Activated T-cell treated with anti-CD3 and anti-CD28 coated beads, Interleukin-2, amount 50 U/mL, for 48 hours (primary cell): ENCODE data around the gene NUDT13.

Experiments used
- DNase-seq, 2 experiments: peaks; one replicate each; pipeline ENCODE4 v3.0.0-alpha.2; 2020

The NUDT13 gene

DNA sequence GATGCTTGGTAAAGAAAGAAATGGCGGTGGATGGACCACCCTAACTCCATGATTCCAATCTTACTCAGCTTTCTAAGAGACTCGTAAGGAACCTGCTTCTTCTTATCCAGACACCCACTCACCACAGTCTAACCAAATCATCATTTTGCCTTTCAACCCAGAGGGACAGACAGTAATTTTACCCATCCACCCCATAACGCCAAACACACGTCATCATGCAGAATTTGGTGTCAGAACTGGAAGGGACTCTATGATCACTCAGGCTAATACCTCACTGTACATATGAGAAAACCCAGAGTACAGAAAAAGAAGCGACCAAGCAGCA is 57.2 kb downstream of the NUDT13 start:
- no peak for DNase-seq

- peak; percentile 96 to 97 for DNase-seq
These were observed 57.7 kb downstream of the NUDT13 start, which contains the start of the genes ECD and FAM149B1 for GRCh38 chr10:73167783-73168464. Gene ECD (minus strand): TSS chr10:73168008. CDS start chr10:73163937, 4,071 bp downstream. Gene FAM149B1 (plus strand): TSS chr10:73168119. CDS start chr10:73168340, 221 bp downstream.

DNA sequence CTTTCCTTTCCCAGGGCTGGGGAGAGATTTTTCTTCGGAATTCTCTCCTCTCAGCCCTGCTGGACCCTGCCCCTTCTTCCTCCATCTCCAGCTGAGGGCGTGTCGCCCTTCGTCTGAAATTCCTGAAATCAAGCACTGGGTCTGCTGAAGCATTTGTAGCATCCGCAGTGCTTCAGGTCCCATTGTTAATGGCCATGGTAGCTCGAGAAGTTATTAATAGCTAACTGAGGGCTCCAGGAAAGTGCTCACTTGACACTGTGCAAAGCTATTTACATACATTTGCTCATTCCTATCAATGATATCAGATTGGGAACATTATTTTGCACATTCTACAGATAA is 58.2 kb downstream of the NUDT13 start:
- DNase-seq = no peak

GRCh38 chr10:73169320-73169719 is 59.1 kb downstream of the NUDT13 start:
- no peak for DNase-seq

DNA sequence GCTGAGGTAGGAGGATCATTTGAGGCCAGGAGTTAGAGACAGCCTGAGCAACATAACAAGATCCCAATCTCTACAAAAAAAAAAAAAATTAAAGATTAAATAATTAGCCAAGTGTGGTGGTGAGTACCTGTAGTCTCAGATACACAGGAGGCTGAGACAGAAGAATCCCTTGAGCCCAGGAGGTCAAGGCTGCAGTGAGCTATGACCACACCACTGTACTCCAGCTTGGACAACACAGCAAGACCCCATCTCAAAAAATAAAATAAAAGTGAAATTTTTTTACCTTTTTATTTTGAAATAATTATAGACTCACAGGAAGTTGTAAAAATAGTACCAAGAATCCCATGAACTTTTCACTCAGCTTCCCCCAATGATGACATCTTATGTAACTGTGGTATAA is 62.6 kb downstream of the NUDT13 start:
- no peak for DNase-seq

DNA sequence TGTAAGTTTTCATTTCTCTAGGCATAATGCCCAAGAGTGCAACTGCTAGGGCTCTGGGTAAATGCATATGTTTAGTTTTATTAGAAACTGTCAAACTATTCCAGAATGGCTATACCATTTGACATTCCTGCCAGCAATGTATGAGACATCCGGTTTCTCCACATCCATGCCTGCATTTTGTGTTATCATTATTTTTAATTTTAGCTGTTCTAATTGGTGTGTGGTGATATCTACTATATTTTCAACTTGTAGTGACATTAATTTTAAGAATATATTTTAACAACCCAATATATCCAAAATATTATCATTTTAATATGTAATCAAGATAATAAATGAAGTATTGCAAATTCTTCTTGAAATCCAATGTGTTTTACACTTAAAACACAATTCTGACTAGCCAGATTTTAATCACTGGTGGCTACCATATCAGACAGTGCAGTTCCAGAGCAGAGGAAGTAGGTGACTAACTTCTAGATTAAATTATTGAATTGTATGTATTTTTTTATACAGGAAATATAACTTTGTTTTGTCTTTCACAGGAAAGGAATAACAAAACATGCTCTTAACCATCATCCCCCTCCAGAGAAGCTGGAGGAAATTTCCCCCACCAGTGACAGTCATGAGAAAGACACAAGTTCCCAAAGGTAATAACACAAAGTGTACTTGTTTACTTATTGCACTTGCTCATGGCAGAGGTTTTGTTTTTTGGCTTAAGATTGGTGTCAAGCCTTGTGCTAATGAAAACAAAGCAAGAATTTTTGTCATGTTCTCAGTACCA is 64.1 kb downstream of the NUDT13 start:
- DNase-seq = no peak
